Keratinocyte (primary cell): Measurements from ENCODE around the gene TEX22. TPM values are rescaled to one million over a fixed set of nuclear protein-coding genes. Genes with fewer than 3 reads are reported as not detected.
"Not testable (repeated sequence)": the region's sequence is repeated elsewhere in the genome, so short reads cannot be mapped to it uniquely, and the experiment has no call there.

Source experiments
- DNase-seq: peaks from one replicate; pipeline ENCODE4 v3.0.0-alpha.2; 2011; ENCODE audit warnings: low read depth, missing footprints, low spot score
- FAIRE-seq: peaks from 2 replicates; lab custom pipeline; 2011; peaks lifted over from hg19 to GRCh38; lab: Jason Lieb, UNC
- H2AFZ ChIP-seq: 2 replicates; pipeline ENCODE4 v1.6.0; 2012; ENCODE audit warnings: low read length, control low read depth, inconsistent platforms; ENCODE audit not compliant: control insufficient read depth
- H3K27ac ChIP-seq: 2 replicates; pipeline ENCODE4 v1.5.1; 2011; ENCODE audit warnings: low read length; ENCODE audit not compliant: control insufficient read depth, insufficient read depth
- H3K27me3 ChIP-seq: 3 replicates; pipeline ENCODE4 v1.6.0; 2011; ENCODE audit warnings: low read length; ENCODE audit not compliant: control insufficient read depth, insufficient read depth; ENCODE audit errors: extremely low read depth
- H3K36me3 ChIP-seq, 2 experiments: 2 replicates in 1 of 2; 3 replicates in 1 of 2; pipeline ENCODE4 v1.5.1; 2011; ENCODE audit warnings: low read length in 2 of 2, mild to moderate bottlenecking in 1 of 2; ENCODE audit not compliant: control insufficient read depth in 2 of 2, insufficient read depth in 2 of 2; ENCODE audit errors: extremely low read depth in 1 of 2
- H3K4me1 ChIP-seq: 3 replicates; pipeline ENCODE4 v1.5.1; 2011; ENCODE audit warnings: low read length; ENCODE audit not compliant: control insufficient read depth, insufficient read depth; ENCODE audit errors: extremely low read depth
- H3K4me2 ChIP-seq: 3 replicates; pipeline ENCODE4 v1.6.0; 2011; ENCODE audit warnings: low read depth, low read length; ENCODE audit not compliant: control insufficient read depth, insufficient read depth; ENCODE audit errors: extremely low read depth
- H3K4me3 ChIP-seq, 3 experiments: fragments of 200-600 bp in 1 of 3; sonication (generic) in 1 of 3; 2 replicates in 2 of 3; 3 replicates in 1 of 3; pipeline ENCODE4 v1.5.1; 2011 to 2016; ENCODE audit warnings: low read length in 3 of 3, mild to moderate bottlenecking in 3 of 3, control low read depth in 2 of 3, inconsistent platforms in 1 of 3, low read depth in 1 of 3, mixed read lengths in 1 of 3, mixed run types in 1 of 3, moderate library complexity in 1 of 3; ENCODE audit not compliant: control insufficient read depth in 2 of 3, insufficient read depth in 2 of 3; ENCODE audit errors: extremely low read depth in 1 of 3
- H3K79me2 ChIP-seq: 2 replicates; pipeline ENCODE4 v1.6.0; 2012; ENCODE audit warnings: low read length; ENCODE audit not compliant: control insufficient read depth, insufficient read depth
- H3K9ac ChIP-seq: 3 replicates; pipeline ENCODE4 v1.6.0; 2011; ENCODE audit warnings: low read length; ENCODE audit not compliant: control insufficient read depth, insufficient read depth; ENCODE audit errors: extremely low read depth
- H3K9me1 ChIP-seq: 3 replicates; pipeline ENCODE4 v1.6.0; 2011; ENCODE audit warnings: low read length; ENCODE audit not compliant: control insufficient read depth, insufficient read depth; ENCODE audit errors: extremely low read depth
- H3K9me3 ChIP-seq: 2 replicates; pipeline ENCODE4 v1.5.1; 2012; ENCODE audit warnings: low read depth, low read length; ENCODE audit not compliant: control insufficient read depth
- H4K20me1 ChIP-seq: 3 replicates; pipeline ENCODE4 v1.6.0; 2011; ENCODE audit warnings: low read length; ENCODE audit not compliant: control insufficient read depth, insufficient read depth; ENCODE audit errors: extremely low read depth
- CTCF ChIP-seq, 3 experiments: IDR thresholded peaks in 1 of 3; conservative IDR thresholded peaks in 1 of 3; optimal IDR thresholded peaks in 1 of 3; 2 replicates in 2 of 3; 3 replicates in 1 of 3; pipeline versions ENCODE3 to v1.5.1; 2011; ENCODE audit warnings: low read length in 3 of 3, mild to moderate bottlenecking in 3 of 3, moderate library complexity in 2 of 3, control low read depth in 1 of 3, inconsistent platforms in 1 of 3; ENCODE audit not compliant: insufficient read depth in 2 of 3; ENCODE audit errors: extremely low read depth in 1 of 3
- EZH2 ChIP-seq: IDR thresholded peaks from one replicate; pipeline ENCODE4 v1.6.1; 2012; ENCODE audit warnings: inconsistent platforms, mild to moderate bottlenecking, low read length, moderate library complexity
- dilution Hi-C: fragments of 300-500 bp; cut with MboI; formaldehyde crosslinking; loops from one replicate; pipeline ENCODE4 v1.7.0; 2020; ENCODE audit warnings: low sequenced_read_pairs; ENCODE audit not compliant: extremely low pct_ligation_motif_present
- polyA plus RNA-seq, 5 experiments: library from polyadenylated mRNA; depleted of rRNA in 3 of 5; stranded (reverse) in 3 of 5; stranded (forward) in 1 of 5; unstranded in 1 of 5; fragments of >200 nt; gene quantifications; 1 replicate in 1 of 5; 2 replicates in 3 of 5; 3 replicates in 1 of 5; pipeline versions ENCODE4 v1.2.1 to v1.2.3, GENCODE V29; 2011 to 2012; ENCODE audit warnings: missing spikeins in 2 of 5, low read depth in 1 of 5, low replicate concordance in 1 of 5

Gene TEX22
- polyA plus RNA-seq, 1 donor (not counting 4 experiments of a cell fraction or from before 2014, with no cell fraction given): 0.03 TPM

DNA sequence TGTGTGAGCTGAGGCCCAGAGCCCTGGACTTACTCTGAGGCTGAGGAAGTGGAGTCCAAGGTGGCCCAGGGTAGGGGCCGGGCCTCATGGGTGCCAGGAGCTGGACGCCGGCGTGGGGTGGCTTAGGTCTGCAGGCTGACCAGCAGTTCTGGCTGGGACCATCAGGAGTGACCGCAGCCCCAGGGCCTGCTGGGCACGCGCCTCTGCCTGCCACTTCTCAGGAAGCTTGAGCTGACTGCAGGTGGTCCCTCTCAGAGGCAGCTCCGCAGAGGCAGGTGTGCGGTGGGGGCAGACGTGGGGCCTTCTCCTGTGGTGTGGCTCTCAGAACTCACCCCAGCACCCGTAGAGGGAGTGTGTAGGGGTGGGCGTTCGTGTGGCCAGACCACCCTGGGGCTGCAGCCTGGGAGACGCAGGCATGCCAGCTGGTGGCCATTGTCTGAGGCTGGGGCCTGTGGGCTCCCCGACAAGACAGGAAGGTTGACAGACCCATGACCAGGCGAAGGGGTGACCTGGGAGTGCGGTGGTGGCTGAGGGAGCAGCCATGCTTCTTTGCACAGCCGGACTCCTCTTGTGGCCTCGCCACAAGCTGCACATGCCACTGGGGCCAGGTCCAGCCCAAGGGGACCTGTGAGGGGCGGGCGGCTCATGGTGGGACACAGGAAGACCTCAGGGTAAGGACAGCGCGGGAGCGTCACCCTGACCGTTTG lies 40.0 kb upstream of the TEX22 start:
- Histone ChIP-seq H3K9ac (no peak overlapping the region), H3K4me2 (no peak overlapping the region), H3K4me1 (no peaks in the 10 kb centered on the region), H3K4me3 (no peak overlapping the region), H2AFZ (no peak overlapping the region), H4K20me1 (no peaks in the 10 kb centered on the region), H3K27ac (no peak overlapping the region), H3K9me3 (no peaks in the 10 kb centered on the region), H3K79me2 (no peaks in the 10 kb centered on the region), H3K36me3 (peaks cover 0 to 9% of the 10 kb centered on the region in 2 experiments), H3K9me1 (no peaks in the 10 kb centered on the region), H3K27me3 (no peaks in the 10 kb centered on the region)
- dilution Hi-C loops: no loop called here
- TF ChIP-seq EZH2: no peak
- no peak for TF ChIP-seq CTCF (optimal IDR thresholded peaks at IDR 0.05 in 1 of 3, IDR thresholded peaks at IDR 0.05 in 1 of 3, conservative IDR thresholded peaks at IDR 0.05 in 1 of 3; ENCODE audit: extremely low read depth in 1 of 3, insufficient read depth in 2 of 3, low read length in 3 of 3)
- FAIRE-seq: no peak
- no peak for DNase-seq

GRCh38 chr14:105358943-105359342 lies 39.4 kb upstream of the TEX22 start:
- no peak overlapping the region for H3K9ac ChIP-seq
- H3K4me3 ChIP-seq: no peak overlapping the region
- H2AFZ ChIP-seq: no peak overlapping the region
- no peak overlapping the region for H3K4me2 ChIP-seq
- no peaks in the 10 kb centered on the region for H3K9me1 ChIP-seq
- H3K36me3 ChIP-seq: peaks cover 0 to 9% of the 10 kb centered on the region in 2 experiments
- no peak for TF ChIP-seq CTCF (optimal IDR thresholded peaks at IDR 0.05 in 1 of 3, IDR thresholded peaks at IDR 0.05 in 1 of 3, conservative IDR thresholded peaks at IDR 0.05 in 1 of 3; ENCODE audit: extremely low read depth in 1 of 3, insufficient read depth in 2 of 3, low read length in 3 of 3)
- no peak for TF ChIP-seq EZH2
- no peaks in the 10 kb centered on the region for H3K27me3 ChIP-seq
- H3K27ac ChIP-seq: no peak overlapping the region
- DNase-seq (no peak), FAIRE-seq (no peak)
- H3K9me3 ChIP-seq: no peaks in the 10 kb centered on the region
- dilution Hi-C loops: no loop called here
- no peaks in the 10 kb centered on the region for H3K79me2 ChIP-seq
- no peaks in the 10 kb centered on the region for H4K20me1 ChIP-seq
- H3K4me1 ChIP-seq: no peaks in the 10 kb centered on the region

DNA sequence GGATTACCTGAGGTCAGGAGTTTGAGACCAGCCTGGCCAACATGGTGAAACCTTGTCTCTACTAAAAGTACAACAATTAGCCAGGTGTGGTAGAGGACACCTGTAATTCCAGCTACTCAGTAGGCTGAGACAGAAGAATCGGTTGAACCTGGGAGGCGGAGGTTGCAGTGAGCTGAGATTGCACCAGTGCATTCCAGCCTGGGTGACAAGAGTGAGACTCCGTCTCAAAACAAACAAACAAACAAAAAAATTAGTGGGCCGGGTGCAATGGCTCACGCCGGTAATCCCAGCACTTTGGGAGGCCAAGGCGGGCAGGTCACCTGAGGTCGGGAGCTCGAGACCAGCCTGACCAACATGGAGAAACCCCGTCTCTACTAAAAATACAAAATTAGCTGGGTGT lies 36.9 kb upstream of the TEX22 start:
- H4K20me1 ChIP-seq, H2AFZ ChIP-seq, DNase-seq, H3K36me3 ChIP-seq, dilution Hi-C loops, H3K27ac ChIP-seq, FAIRE-seq, H3K27me3 ChIP-seq, H3K9me3 ChIP-seq, H3K4me2 ChIP-seq, H3K79me2 ChIP-seq, H3K4me3 ChIP-seq, H3K9ac ChIP-seq, H3K4me1 ChIP-seq, H3K9me1 ChIP-seq: not testable (repeated sequence)
